Peyer's patch (tissue), 4 donors: ENCODE data around the gene METTL26. TPM values are rescaled to one million over a fixed set of nuclear protein-coding genes. Genes with fewer than 3 reads are reported as not detected.

Experiments
- DNase-seq, 3 donors: peaks; one replicate each; pipeline ENCODE4 v3.0.0-alpha.2; 2017 to 2019
- H3K27ac ChIP-seq, 4 donors: fragments of 200-600 bp; sonication (generic); one replicate each; pipeline ENCODE4 v1.5.1; 2016 to 2019
- H3K27me3 ChIP-seq, 2 donors: fragments of 200-600 bp; sonication (generic); one replicate each; pipeline ENCODE4 v1.5.1; 2019
- H3K36me3 ChIP-seq, 3 donors: fragments of 200-600 bp; sonication (generic); one replicate each; pipeline ENCODE4 v1.5.1; 2016 to 2019
- H3K4me1 ChIP-seq, 4 donors: fragments of 200-600 bp; sonication (generic); one replicate each; pipeline ENCODE4 v1.5.1; 2016 to 2019
- H3K4me3 ChIP-seq, 4 donors: fragments of 200-600 bp; sonication (generic); 1 replicate in 3 of 4; 2 replicates in 1 of 4; pipeline ENCODE4 v1.5.1; 2016 to 2019; ENCODE audit warnings: mild to moderate bottlenecking in 1 of 4
- H3K9me3 ChIP-seq, 4 donors: fragments of 200-600 bp; sonication (generic); one replicate each; pipeline ENCODE4 v1.5.1; 2016 to 2019; ENCODE audit warnings: mild to moderate bottlenecking in 1 of 4
- CTCF ChIP-seq, 6 experiments: fragments of 450-650 bp in 4 of 6; fragments of 200-600 bp in 2 of 6; sonication (generic) in 1 of 6; IDR thresholded peaks; one replicate each; pipeline ENCODE4 v1.5.1; 2017 to 2019; ENCODE audit warnings: antibody characterized with exemption in 6 of 6, mild to moderate bottlenecking in 3 of 6, moderate library complexity in 1 of 6
- POLR2A ChIP-seq, 2 donors: fragments of 450-650 bp; IDR thresholded peaks; one replicate each; pipeline ENCODE4 v1.5.1; 2017; ENCODE audit warnings: antibody characterized with exemption in 2 of 2, mild to moderate bottlenecking in 2 of 2, moderate library complexity in 2 of 2
- total RNA-seq, 4 donors: library from RNA; depleted of rRNA; stranded (reverse); fragments of >200 nt; gene quantifications; one replicate each; pipeline ENCODE4 v1.1.0, GENCODE V29; 2016

The METTL26 gene
- total RNA-seq, 4 donors from 2014 or later = 44.5 to 153 (median 60.2) TPM

- no peak for TF ChIP-seq CTCF (IDR thresholded peaks at IDR 0.05)
- TF ChIP-seq POLR2A (IDR thresholded peaks at IDR 0.05) = peak in 1 of 2 donors; percentile 59
- Histone ChIP-seq H3K9me3 (no peaks in the 10 kb centered on the region), H3K27ac (peak overlapping the region in 3 of 4 donors; percentile 40 to 93 (median 57)), H3K36me3 (peaks cover 0 to 30% (median 0%) of the 10 kb centered on the region in 3 donors), H3K27me3 (no peaks in the 10 kb centered on the region), H3K4me3 (peak overlapping the region in 2 of 4 donors; percentile 4 to 50), H3K4me1 (peaks cover 13 to 47% (median 34%) of the 10 kb centered on the region in 4 donors)
- peak; percentile 65 to 94 (median 94) for DNase-seq
Observed at GRCh38 chr16:676913-677312, 40.8 kb upstream of the METTL26 start.

GRCh38 chr16:676565-676902 lies 40.4 kb upstream of the METTL26 start:
- Histone ChIP-seq H3K27me3 (no peaks in the 10 kb centered on the region), H3K27ac (peak overlapping the region in 1 of 4 donors; percentile 57), H3K4me3 (peak overlapping the region in 2 of 4 donors; percentile 50 to 64), H3K4me1 (peaks cover 13 to 44% (median 31%) of the 10 kb centered on the region in 4 donors), H3K9me3 (no peaks in the 10 kb centered on the region), H3K36me3 (peaks cover 0 to 30% (median 0%) of the 10 kb centered on the region in 3 donors)
- DNase-seq = no peak
- no peak for TF ChIP-seq CTCF (IDR thresholded peaks at IDR 0.05)
- TF ChIP-seq POLR2A (IDR thresholded peaks at IDR 0.05) = no peak

GRCh38 chr16:675884-676564 lies 39.9 kb upstream of the METTL26 start:
- H3K27ac ChIP-seq = peak overlapping the region in 1 of 4 donors; percentile 57

GRCh38 chr16:674968-675883 lies 39.1 kb upstream of the METTL26 start, which contains the start of gene RHBDL1:
TSS of gene RHBDL1 (plus strand) at chr16:675671. CDS start at chr16:675791, 120 bp downstream.
- Histone ChIP-seq H3K9me3 (no peaks in the 10 kb centered on the region), H3K27me3 (no peaks in the 10 kb centered on the region), H3K4me3 (peak within 1 kb of the TSS; percentile 15 to 64 (median 36)), H3K36me3 (peaks cover 0 to 40% (median 0%) of the 10 kb centered on the region in 3 donors), H3K4me1 (peaks cover 12 to 35% (median 24%) of the 10 kb centered on the region in 4 donors), H3K27ac (peak within 1 kb of the TSS in 1 of 4 donors; percentile 57)
- DNase-seq = no peak
- no peak for TF ChIP-seq CTCF (IDR thresholded peaks at IDR 0.05)
- no peak for TF ChIP-seq POLR2A (IDR thresholded peaks at IDR 0.05)

More at GRCh38 chr16:675884-676564, 39.9 kb upstream of the METTL26 start:
- Histone ChIP-seq H3K27me3 (no peaks in the 10 kb centered on the region), H3K4me3 (peak overlapping the region; percentile 15 to 64 (median 36)), H3K4me1 (peaks cover 13 to 39% (median 26%) of the 10 kb centered on the region in 4 donors), H3K9me3 (no peaks in the 10 kb centered on the region), H3K36me3 (peaks cover 0 to 32% (median 0%) of the 10 kb centered on the region in 3 donors)
- TF ChIP-seq CTCF (IDR thresholded peaks at IDR 0.05) = no peak
- no peak for TF ChIP-seq POLR2A (IDR thresholded peaks at IDR 0.05)
- peak in 1 of 3 donors; percentile 72 for DNase-seq

GRCh38 chr16:674214-674881 lies 38.2 kb upstream of the METTL26 start:
- H3K9me3 ChIP-seq = no peaks in the 10 kb centered on the region
- TF ChIP-seq POLR2A (IDR thresholded peaks at IDR 0.05) (no peak), CTCF (IDR thresholded peaks at IDR 0.05) (no peak)
- peaks cover 0 to 49% (median 0%) of the 10 kb centered on the region in 3 donors for H3K36me3 ChIP-seq
- no peak overlapping the region for H3K27ac ChIP-seq
- peaks cover 12 to 37% (median 22%) of the 10 kb centered on the region in 4 donors for H3K4me1 ChIP-seq
- H3K27me3 ChIP-seq = no peaks in the 10 kb centered on the region
- no peak overlapping the region for H3K4me3 ChIP-seq
- DNase-seq = no peak
